ENCODE measurements around the gene NECTIN3. TPM values are rescaled to one million over a fixed set of nuclear protein-coding genes. Genes with fewer than 3 reads are reported as not detected.

NECTIN3 gene
- total and polyA plus RNA-seq, 10 of the 15 experiments (the other 5 are each of a cell fraction or from before 2014, with no cell fraction given): 0.21 TPM; not detected in 9

DNA sequence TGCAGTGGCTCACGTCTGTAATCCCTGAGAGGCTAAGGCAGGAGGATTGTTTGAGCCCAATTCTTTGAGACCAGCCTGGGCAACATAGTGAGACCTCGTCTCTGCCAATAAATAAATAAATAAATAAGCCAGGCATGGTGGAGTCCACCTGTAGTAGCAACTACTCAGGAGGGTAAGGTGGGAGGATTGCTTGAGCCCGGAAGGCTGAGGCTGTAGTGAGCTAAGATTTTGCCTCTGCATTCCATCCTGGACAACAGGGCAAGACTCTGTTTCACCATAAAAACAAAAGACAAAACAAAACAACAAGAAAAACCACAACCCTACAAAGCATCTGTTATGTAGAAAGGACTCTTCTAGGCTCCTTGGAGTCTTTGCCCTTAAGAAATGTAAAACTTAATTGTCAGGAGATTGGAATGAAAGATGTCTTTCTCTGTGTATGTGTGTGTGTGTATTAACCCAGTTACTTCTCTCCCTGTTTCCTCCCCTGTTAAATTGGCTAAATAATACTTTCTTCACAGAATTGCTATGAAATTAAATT, 9.5 kb downstream of the NECTIN3 start:
- Histone ChIP-seq H3K4me3 (no peak overlapping the region), H3K79me2 (ENCODE audit: control insufficient read depth, insufficient read depth, low read length) (no peaks in the 10 kb centered on the region), H2AFZ (ENCODE audit: control insufficient read depth, low read depth, low read length) (no peak overlapping the region), H4K20me1 (ENCODE audit: control insufficient read depth, insufficient read depth) (no peaks in the 10 kb centered on the region), H3K9ac (ENCODE audit: control insufficient read depth, insufficient read depth, low read length) (no peak overlapping the region), H3K36me3 (ENCODE audit: control insufficient read depth in 2 of 2, insufficient read depth in 2 of 2, low read length in 1 of 2) (no peaks in the 10 kb centered on the region), H3K4me2 (ENCODE audit: control insufficient read depth, insufficient read depth) (no peak overlapping the region), H3K27me3 (replicated peaks in 1 of 2; ENCODE audit: control insufficient read depth in 2 of 2, insufficient read depth in 2 of 2, low read length in 1 of 2) (no peaks in the 10 kb centered on the region), H3K27ac (ENCODE audit: control insufficient read depth, insufficient read depth) (no peak overlapping the region), H3K9me3 (replicated peaks; ENCODE audit: control insufficient read depth, insufficient read depth, low read length) (no peaks in the 10 kb centered on the region), H3K4me1 (ENCODE audit: control insufficient read depth, insufficient read depth, low read length) (no peaks in the 10 kb centered on the region)
- ChIA-PET POLR2A (no interaction called here), SMC1A (ENCODE audit: uncharacterized antibody, unreplicated experiment) (interaction anchor here (0.9 to 1.3 kb wide), 4 partner anchors 10 to 458 kb away, joined by 3 to 6 read pairs (median 3); no protein-coding TSS in a partner anchor), RAD21 (ENCODE audit: unreplicated experiment) (interaction anchor here (1.6 kb wide), 1 partner anchor 458 kb away, joined by 7 read pairs; no protein-coding TSS in a partner anchor), CTCF (interaction anchor here (0.7 to 1.2 kb wide), 2 partner anchors 54 to 765 kb away, joined by 3 read pairs; no protein-coding TSS in a partner anchor)
- 23% methylated on average over 3 of the region's 3 CpGs for WGBS (ENCODE audit: insufficient coverage, insufficient replicate concordance, low lambda C conversion rate, missing lambda C conversion rate)
- ATAC-seq (no peak), FAIRE-seq (no peak), DNase-seq (ENCODE audit: low read depth, low spot score) (no peak)
- intact Hi-C loops (cut with micrococcal nuclease; ENCODE audit: unreplicated experiment): loop anchor here (10.0 kb wide), 1 partner anchor 464 kb away; the partner anchor contains the start of gene CD96
- in situ Hi-C loops (cut with MboI): no loop called here
- BruUV-seq (replicated peaks): no TSS peak
- TF ChIP-seq, protein P1, sequence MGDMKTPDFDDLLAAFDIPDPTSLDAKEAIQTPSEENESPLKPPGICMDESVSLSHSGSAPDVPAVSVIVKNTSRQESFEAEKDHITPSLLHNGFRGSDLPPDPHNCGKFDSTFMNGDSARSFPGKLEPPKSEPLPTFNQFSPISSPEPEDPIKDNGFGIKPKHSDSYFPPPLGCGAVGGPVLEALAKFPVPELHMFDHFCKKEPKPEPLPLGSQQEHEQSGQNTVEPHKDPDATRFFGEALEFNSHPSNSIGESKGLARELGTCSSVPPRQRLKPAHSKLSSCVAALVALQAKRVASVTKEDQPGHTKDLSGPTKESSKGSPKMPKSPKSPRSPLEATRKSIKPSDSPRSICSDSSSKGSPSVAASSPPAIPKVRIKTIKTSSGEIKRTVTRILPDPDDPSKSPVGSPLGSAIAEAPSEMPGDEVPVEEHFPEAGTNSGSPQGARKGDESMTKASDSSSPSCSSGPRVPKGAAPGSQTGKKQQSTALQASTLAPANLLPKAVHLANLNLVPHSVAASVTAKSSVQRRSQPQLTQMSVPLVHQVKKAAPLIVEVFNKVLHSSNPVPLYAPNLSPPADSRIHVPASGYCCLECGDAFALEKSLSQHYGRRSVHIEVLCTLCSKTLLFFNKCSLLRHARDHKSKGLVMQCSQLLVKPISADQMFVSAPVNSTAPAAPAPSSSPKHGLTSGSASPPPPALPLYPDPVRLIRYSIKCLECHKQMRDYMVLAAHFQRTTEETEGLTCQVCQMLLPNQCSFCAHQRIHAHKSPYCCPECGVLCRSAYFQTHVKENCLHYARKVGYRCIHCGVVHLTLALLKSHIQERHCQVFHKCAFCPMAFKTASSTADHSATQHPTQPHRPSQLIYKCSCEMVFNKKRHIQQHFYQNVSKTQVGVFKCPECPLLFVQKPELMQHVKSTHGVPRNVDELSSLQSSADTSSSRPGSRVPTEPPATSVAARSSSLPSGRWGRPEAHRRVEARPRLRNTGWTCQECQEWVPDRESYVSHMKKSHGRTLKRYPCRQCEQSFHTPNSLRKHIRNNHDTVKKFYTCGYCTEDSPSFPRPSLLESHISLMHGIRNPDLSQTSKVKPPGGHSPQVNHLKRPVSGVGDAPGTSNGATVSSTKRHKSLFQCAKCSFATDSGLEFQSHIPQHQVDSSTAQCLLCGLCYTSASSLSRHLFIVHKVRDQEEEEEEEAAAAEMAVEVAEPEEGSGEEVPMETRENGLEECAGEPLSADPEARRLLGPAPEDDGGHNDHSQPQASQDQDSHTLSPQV (IDR thresholded peaks at IDR 0.05): no peak
- TF ChIP-seq STAT1 (conservative IDR thresholded peaks at IDR 0.05): no peak
- TF ChIP-seq CTCF (IDR thresholded peaks at IDR 0.05 in 2 of 3, conservative IDR thresholded peaks at IDR 0.05 in 1 of 3; ENCODE audit: control insufficient read depth in 2 of 3, extremely low read depth in 1 of 3, insufficient read depth in 1 of 3, low read depth in 3 of 3, low read length in 3 of 3): no peak
- no peak for TF ChIP-seq ZNF687 (IDR thresholded peaks at IDR 0.05)
- TF ChIP-seq ZNF622 (IDR thresholded peaks at IDR 0.05): no peak
- TF ChIP-seq NFYA (IDR thresholded peaks at IDR 0.05; ENCODE audit: borderline replicate concordance, low read depth, low read length): no peak
- no peak for TF ChIP-seq JUND (IDR thresholded peaks at IDR 0.05; ENCODE audit: low read depth, low read length)
- TF ChIP-seq, protein P2, sequence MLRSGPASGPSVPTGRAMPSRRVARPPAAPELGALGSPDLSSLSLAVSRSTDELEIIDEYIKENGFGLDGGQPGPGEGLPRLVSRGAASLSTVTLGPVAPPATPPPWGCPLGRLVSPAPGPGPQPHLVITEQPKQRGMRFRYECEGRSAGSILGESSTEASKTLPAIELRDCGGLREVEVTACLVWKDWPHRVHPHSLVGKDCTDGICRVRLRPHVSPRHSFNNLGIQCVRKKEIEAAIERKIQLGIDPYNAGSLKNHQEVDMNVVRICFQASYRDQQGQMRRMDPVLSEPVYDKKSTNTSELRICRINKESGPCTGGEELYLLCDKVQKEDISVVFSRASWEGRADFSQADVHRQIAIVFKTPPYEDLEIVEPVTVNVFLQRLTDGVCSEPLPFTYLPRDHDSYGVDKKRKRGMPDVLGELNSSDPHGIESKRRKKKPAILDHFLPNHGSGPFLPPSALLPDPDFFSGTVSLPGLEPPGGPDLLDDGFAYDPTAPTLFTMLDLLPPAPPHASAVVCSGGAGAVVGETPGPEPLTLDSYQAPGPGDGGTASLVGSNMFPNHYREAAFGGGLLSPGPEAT (IDR thresholded peaks at IDR 0.05; ENCODE audit: low read depth): no peak
- TF ChIP-seq TCF3 (IDR thresholded peaks at IDR 0.05; ENCODE audit: borderline replicate concordance, insufficient read depth, low read depth, low read length): no peak
- TF ChIP-seq SREBF2 (IDR thresholded peaks at IDR 0.05; ENCODE audit: low read length): no peak
- no peak for TF ChIP-seq FOXM1 (IDR thresholded peaks at IDR 0.05; ENCODE audit: low read depth, low read length)
- no peak for TF ChIP-seq CREM (IDR thresholded peaks at IDR 0.05; ENCODE audit: low read depth)

All from GM12878 (cell line).